HG03097 (cell line): Measurements from ENCODE around the gene LRRC23.

Experiments used
- ATAC-seq: cut with Tn5 transposase; IDR thresholded peaks from one replicate; pipeline ENCODE4 v1.9.1; 2021; ENCODE audit not compliant: unreplicated experiment, low FRiP score

LRRC23 gene

GRCh38 chr12:6923851-6924250 is 19.2 kb downstream of the LRRC23 start:
- ATAC-seq, result no peak

DNA sequence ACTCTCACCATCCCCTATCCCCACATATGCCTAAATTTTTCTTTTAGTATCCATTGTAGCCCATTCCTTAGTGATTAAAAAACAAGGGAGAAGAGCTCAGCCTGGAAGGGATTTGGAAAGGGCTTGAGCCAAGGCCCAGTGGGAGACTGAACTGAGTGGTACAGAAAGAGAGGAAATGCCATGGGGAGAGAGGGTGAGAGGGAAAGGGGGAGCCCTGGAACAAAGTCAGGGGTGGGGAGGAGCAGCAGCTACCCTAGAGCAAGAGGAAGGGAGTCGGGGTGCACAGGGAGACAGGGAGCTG is 20.6 kb downstream of the LRRC23 start:
- no peak for ATAC-seq

- ATAC-seq, result no peak
These were observed 21.1 kb downstream of the LRRC23 start for GRCh38 chr12:6925540-6926279.

DNA sequence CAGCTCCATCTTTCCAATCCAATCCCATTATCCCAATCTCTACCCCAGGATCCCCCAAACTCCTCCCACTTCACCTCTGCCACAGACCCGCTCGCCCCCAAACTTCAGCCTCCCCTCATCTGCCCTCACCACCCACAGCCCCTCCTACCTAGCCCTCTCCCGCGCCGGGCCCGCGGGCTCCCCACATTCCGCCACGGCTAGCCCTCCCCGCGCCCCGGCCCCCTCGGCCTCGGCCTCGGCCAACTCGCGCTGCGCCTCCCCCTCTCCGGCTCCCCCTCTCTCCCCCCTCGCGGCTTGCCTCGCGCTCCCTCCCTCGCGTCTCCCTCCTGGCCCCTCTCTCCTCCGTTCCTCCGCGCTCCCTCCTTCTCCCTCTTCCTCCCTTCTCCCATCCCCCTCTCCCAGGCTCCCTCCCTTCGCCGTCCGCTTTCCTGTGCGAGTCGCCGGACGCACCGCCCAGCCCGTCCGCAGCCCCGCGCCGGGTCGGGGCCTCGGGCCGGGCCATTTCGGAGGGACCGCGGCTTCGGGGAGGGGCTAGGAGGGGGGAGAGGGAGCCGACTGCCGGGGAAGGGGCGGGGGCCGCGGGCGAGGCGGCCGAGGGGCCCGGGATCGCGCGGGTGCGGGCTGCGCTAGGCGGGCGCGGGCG is 22.9 kb downstream of the LRRC23 start, which contains the start of gene ATN1:
Gene ATN1 (plus strand): TSS at position 581 of the 643 bp plus-strand sequence. CDS start 6,043 bp downstream, outside the sequence.
- no peak for ATAC-seq

- ATAC-seq, result no peak
These were observed 23.5 kb downstream of the LRRC23 start for GRCh38 chr12:6928022-6928702.

DNA sequence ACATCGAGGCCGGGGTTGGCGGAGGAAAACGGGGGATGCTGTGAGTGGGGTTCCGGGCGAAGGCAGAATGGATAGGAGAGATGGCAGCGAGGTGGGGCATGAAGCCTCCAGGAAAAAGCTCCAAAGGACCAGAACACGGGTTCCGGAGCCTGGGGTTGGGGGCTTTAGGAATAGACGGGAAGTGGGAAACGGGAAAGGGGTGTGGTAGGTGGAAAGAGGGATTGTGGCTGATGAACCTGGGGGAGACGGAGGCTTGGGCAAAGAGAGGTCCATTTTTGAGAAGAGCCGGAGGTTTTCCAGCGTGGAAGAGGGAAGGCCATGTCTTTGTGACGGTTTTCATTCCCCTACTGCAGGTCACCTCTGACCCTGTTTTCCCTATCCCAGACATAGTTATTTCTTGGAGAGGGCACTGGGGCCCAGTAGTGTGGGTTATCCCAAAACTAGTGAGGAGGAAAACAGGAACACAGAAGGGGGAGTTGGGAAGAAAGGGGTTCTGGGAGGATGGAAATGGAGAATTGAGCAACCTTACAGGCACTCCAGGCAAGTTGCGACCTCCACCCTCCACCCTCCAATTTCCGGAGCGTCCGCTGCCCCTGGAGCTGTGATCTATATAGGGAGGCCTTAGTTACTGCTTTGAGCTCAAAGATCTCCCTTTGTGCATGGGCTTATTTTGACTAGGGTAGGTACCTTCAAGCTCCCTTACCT is 24.2 kb downstream of the LRRC23 start:
- no peak for ATAC-seq

DNA sequence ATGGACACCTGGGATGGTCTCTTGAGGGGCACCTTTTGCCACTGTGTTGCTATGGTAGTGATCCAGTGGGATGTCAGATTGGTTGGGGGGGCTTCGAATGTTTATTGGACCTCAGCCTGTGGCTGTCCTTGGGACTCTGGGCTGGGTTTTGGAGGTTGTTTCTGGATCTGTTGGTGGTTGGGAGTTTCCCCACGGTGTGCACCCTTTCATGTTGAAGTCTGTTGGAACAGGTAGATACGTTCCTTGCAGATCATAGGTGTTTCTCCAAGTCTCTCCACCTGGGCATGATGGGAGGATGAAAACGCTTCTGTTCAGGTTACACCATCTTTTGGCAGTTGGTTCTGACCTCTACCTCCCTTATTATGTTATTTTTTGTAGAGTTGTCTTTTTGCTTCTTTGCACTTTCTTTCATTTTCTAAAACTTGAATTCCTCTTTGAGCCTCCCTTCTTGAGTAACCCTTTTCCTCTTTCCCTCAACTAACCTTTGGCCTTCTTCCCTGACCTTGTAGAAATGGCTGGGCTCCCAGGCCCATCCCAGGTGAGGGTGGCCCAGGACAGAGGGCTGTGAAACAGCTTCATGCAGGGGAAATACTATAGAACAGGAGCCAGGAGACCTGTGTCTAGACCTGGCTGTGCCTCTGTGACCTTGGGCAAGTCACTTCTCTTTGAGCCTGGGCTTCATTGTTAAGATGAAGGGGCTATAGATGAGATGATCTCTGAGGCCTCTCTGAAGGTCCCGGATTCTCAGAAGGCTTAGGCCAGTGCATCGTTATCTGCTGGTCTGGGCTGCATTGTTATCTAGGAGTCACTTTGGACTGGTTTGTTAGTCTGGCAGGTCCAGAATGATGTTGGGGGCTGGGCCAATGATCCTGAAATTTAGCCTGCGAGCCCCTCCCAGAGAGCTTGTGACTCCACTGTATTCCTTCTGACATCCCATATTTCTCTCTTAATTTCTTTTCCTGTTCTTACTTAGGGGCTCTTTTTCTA is 25.1 kb downstream of the LRRC23 start:
- no peak for ATAC-seq

DNA sequence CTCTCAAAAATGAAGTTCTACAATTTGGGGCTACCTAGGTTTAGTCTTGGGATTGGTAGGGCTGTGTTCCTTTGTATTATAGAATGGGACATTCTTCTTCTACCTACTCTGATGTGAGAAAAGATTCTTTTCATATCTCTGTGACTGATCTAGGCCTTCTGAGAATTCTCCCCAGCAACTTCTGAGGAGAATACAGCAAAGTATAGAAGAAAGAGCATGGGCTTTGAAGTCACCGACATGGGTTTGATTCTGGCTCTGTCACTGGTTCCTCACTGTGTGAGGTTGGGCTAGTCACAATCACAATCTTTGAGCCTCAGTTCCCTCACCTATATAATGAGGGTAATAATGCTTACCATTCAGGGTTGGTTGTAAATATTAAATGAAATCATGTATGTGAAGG is 28.1 kb downstream of the LRRC23 start:
- ATAC-seq, result no peak

- no peak for ATAC-seq
These were observed 29.5 kb downstream of the LRRC23 start for GRCh38 chr12:6934110-6934509.

DNA sequence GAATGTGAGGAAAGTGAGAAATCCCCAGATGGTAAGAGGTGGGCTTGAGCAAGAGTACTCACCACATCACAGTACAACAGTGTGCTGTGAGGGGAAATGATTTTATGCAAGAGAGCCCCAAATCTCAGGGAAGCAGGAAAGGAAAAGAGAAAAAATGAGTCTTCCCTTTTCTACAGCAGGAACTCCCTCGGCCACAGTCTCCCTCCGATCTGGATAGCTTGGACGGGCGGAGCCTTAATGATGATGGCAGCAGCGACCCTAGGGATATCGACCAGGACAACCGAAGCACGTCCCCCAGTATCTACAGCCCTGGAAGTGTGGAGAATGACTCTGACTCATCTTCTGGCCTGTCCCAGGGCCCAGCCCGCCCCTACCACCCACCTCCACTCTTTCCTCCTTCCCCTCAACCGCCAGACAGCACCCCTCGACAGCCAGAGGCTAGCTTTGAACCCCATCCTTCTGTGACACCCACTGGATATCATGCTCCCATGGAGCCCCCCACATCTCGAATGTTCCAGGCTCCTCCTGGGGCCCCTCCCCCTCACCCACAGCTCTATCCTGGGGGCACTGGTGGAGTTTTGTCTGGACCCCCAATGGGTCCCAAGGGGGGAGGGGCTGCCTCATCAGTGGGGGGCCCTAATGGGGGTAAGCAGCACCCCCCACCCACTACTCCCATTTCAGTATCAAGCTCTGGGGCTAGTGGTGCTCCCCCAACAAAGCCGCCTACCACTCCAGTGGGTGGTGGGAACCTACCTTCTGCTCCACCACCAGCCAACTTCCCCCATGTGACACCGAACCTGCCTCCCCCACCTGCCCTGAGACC is 31.0 kb downstream of the LRRC23 start:
- ATAC-seq, result no peak

DNA sequence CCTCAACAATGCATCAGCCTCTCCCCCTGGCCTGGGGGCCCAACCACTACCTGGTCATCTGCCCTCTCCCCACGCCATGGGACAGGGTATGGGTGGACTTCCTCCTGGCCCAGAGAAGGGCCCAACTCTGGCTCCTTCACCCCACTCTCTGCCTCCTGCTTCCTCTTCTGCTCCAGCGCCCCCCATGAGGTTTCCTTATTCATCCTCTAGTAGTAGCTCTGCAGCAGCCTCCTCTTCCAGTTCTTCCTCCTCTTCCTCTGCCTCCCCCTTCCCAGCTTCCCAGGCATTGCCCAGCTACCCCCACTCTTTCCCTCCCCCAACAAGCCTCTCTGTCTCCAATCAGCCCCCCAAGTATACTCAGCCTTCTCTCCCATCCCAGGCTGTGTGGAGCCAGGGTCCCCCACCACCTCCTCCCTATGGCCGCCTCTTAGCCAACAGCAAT is 31.6 kb downstream of the LRRC23 start:
- ATAC-seq, result no peak

DNA sequence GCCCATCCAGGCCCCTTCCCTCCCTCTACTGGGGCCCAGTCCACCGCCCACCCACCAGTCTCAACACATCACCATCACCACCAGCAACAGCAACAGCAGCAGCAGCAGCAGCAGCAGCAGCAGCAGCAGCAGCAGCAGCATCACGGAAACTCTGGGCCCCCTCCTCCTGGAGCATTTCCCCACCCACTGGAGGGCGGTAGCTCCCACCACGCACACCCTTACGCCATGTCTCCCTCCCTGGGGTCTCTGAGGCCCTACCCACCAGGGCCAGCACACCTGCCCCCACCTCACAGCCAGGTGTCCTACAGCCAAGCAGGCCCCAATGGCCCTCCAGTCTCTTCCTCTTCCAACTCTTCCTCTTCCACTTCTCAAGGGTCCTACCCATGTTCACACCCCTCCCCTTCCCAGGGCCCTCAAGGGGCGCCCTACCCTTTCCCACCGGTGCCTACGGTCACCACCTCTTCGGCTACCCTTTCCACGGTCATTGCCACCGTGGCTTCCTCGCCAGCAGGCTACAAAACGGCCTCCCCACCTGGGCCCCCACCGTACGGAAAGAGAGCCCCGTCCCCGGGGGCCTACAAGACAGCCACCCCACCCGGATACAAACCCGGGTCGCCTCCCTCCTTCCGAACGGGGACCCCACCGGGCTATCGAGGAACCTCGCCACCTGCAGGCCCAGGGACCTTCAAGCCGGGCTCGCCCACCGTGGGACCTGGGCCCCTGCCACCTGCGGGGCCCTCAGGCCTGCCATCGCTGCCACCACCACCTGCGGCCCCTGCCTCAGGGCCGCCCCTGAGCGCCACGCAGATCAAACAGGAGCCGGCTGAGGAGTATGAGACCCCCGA is 32.2 kb downstream of the LRRC23 start:
- no peak for ATAC-seq

DNA sequence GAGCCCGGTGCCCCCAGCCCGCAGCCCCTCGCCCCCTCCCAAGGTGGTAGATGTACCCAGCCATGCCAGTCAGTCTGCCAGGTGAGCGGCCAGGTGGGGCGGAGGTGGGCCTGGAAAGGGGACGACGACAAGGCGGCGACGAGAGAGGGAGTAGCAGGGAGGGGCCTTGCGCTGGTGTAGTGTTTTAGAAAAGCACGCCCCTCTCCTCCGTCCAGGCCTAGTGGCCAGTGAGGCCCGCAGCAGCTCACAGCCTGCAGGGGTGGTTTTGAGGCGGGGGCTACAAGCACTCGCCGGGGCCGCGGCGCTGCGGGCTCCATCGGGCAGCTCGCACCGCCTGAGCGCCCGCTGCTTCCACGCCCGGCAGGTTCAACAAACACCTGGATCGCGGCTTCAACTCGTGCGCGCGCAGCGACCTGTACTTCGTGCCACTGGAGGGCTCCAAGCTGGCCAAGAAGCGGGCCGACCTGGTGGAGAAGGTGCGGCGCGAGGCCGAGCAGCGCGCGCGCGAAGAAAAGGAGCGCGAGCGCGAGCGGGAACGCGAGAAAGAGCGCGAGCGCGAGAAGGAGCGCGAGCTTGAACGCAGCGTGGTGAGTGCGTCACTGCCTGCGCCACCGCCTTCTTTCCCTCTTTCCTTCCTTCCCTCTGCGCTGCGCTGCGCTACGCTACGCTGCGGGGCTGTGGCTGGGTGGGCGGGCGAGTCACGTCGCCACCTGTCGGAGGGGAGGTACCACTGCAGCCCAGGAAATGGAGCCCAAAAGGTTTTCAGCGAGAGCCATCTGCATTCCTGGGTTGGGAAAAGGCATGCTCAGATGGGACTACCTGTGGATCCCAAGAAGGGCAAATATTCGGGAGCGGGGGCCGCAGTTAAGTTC is 33.1 kb downstream of the LRRC23 start:
- peak; percentile 84 for ATAC-seq

GRCh38 chr12:6938353-6939190 is 34.0 kb downstream of the LRRC23 start:
- ATAC-seq, result no peak

DNA sequence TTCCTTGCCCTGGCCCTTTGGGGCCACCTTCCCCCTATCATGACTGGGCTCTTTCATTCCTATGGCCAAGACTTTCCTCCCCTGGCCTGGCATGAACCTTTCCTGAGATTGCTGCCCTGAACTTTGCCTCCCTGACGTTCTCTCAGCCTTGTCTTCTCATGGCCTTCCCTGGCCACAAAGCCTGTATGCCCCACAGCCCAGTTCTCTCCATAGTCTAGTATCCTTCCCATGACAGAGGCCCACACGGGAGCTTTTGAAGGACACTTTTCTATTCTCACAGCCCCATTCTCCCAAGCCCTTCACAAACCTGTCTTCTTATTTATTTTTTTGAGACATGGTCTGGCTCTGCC is 34.5 kb downstream of the LRRC23 start:
- ATAC-seq, result no peak

DNA sequence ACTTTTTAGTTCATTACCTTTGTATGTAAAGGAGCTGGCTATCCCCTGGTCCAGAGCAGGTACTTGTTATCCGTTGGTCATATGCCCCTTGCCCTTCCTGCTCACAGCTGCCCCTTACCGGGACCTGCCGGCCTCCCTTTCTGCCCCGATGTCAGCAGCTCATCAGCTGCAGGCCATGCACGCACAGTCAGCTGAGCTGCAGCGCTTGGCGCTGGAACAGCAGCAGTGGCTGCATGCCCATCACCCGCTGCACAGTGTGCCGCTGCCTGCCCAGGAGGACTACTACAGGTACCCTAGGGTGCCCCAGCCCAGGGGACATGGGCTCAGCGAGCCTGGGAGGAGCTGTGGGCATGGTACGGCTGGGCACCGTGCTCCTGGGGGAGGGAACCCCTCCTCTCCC is 36.6 kb downstream of the LRRC23 start:
- ATAC-seq, result no peak

DNA sequence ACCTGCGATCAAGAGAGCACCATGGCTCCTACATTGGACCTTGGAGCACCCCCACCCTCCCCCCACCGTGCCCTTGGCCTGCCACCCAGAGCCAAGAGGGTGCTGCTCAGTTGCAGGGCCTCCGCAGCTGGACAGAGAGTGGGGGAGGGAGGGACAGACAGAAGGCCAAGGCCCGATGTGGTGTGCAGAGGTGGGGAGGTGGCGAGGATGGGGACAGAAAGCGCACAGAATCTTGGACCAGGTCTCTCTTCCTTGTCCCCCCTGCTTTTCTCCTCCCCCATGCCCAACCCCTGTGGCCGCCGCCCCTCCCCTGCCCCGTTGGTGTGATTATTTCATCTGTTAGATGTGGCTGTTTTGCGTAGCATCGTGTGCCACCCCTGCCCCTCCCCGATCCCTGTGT is 37.2 kb downstream of the LRRC23 start:
- ATAC-seq, result no peak
